GM21381 (cell line): ENCODE measurements around the gene BCL2L13.

Source experiments
- ATAC-seq: cut with Tn5 transposase; IDR thresholded peaks from one replicate; pipeline ENCODE4 v1.9.1; 2021; ENCODE audit warnings: mild to moderate bottlenecking, moderate library complexity; ENCODE audit not compliant: unreplicated experiment

The BCL2L13 gene

GRCh38 chr22:17726006-17726927 is 87.7 kb downstream of the BCL2L13 start:
- no peak for ATAC-seq

- ATAC-seq: no peak
Measured at GRCh38 chr22:17726928-17727897, 88.7 kb downstream of the BCL2L13 start.

- no peak for ATAC-seq
Measured at GRCh38 chr22:17728786-17729185, 90.2 kb downstream of the BCL2L13 start.

GRCh38 chr22:17729561-17729960 is 91.0 kb downstream of the BCL2L13 start:
- no peak for ATAC-seq

GRCh38 chr22:17732251-17732854 is 93.8 kb downstream of the BCL2L13 start:
- no peak for ATAC-seq

- no peak for ATAC-seq
Measured at GRCh38 chr22:17733466-17733865, 94.9 kb downstream of the BCL2L13 start.

- no peak for ATAC-seq
Measured at GRCh38 chr22:17734187-17734586, 95.6 kb downstream of the BCL2L13 start.

- ATAC-seq: no peak
Measured at GRCh38 chr22:17738386-17739128, 100.0 kb downstream of the BCL2L13 start.

- no peak for ATAC-seq
Measured at GRCh38 chr22:17739196-17739975, 100.8 kb downstream of the BCL2L13 start.

- no peak for ATAC-seq
Measured at GRCh38 chr22:17741866-17742526, 103.4 kb downstream of the BCL2L13 start.

GRCh38 chr22:17742527-17742902 is 104.0 kb downstream of the BCL2L13 start:
- ATAC-seq: no peak

GRCh38 chr22:17743661-17744411 is 105.3 kb downstream of the BCL2L13 start:
- ATAC-seq: no peak

GRCh38 chr22:17744430-17744829 is 105.9 kb downstream of the BCL2L13 start:
- no peak for ATAC-seq

GRCh38 chr22:17746916-17747315 is 108.4 kb downstream of the BCL2L13 start:
- ATAC-seq: no peak

- no peak for ATAC-seq
Measured at GRCh38 chr22:17748555-17749353, 110.2 kb downstream of the BCL2L13 start.

- ATAC-seq: no peak
Measured at GRCh38 chr22:17749605-17750395, 111.2 kb downstream of the BCL2L13 start.

- ATAC-seq: no peak
Measured at GRCh38 chr22:17751596-17751995, 113.0 kb downstream of the BCL2L13 start.
